ENCODE data around the gene HCFC2. TPM values are rescaled to one million over a fixed set of nuclear protein-coding genes. Genes with fewer than 3 reads are reported as not detected.

The HCFC2 gene
- polyA plus RNA-seq, 4 donors = 5.0 to 8.4 (median 6.6) TPM

GRCh38 chr12:104063712-104064030 lies 660 bp upstream of the HCFC2 start:
- Histone ChIP-seq H3K4me3 (ENCODE audit: low read depth in 1 of 3, low read length in 3 of 3) (peak overlapping the region; percentile 39 to 92 (median 86)), H3K27ac (ENCODE audit: low read depth in 1 of 3, low read length in 2 of 3) (peak overlapping the region; percentile 61 to 83 (median 68)), H3K4me1 (ENCODE audit: control insufficient read depth in 3 of 3, insufficient read depth in 2 of 3, low read depth in 1 of 3, low read length in 2 of 3) (peaks cover 2 to 10% (median 8%) of the 10 kb centered on the region in 3 donors), H3K36me3 (ENCODE audit: control insufficient read depth in 3 of 3, insufficient read depth in 2 of 3, low read depth in 1 of 3, low read length in 3 of 3) (peaks cover 0 to 5% (median 2%) of the 10 kb centered on the region in 3 donors), H3K27me3 (ENCODE audit: control insufficient read depth in 3 of 3, insufficient read depth in 3 of 3, low read length in 3 of 3) (peaks cover 0 to 7% (median 0%) of the 10 kb centered on the region in 3 donors), H3K9me3 (ENCODE audit: control insufficient read depth in 2 of 2, insufficient read depth in 1 of 2, low read depth in 1 of 2, low read length in 1 of 2) (no peaks in the 10 kb centered on the region)
- DNase-seq (peak in 1 of 2 donors; percentile 65), FAIRE-seq (no peak)
- WGBS, 3 donors = 0 to 1% (median 1%) methylated on average over 7 of the region's 7 CpGs

DNA sequence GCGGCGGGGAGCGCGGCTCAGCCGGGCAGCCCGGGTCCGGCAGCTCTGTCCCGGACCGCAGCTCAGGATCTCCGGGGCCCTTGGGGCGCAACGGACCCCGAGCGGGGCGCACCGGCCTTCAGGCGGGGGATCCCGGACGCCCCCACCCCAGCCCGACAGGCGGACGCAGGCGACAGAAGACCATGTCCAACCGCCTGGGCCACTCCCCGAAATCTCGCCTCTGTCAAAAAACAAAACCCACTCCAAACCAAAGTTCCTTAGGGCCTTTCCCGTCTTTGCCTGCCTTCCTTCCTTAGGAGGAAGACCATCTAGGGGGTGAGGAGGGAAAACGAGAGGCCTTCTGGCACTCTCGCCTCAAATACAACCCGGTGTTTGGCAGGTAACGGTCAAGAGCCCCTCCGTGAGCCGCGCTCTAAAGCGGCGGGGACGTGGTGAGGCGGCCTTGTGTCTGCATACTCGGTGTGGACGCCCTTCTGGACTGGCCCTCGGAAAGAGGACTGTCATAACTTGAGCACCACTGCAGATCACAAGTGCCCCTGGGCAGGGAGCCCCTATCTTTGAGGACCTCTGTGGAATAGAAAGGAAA lies 604 bp downstream of the HCFC2 start:
- peak overlapping the region; percentile 86 to 92 (median 88) for H3K4me3 ChIP-seq (ENCODE audit: low read depth in 1 of 3, low read length in 3 of 3)
- H3K4me1 ChIP-seq (ENCODE audit: control insufficient read depth in 3 of 3, insufficient read depth in 2 of 3, low read depth in 1 of 3, low read length in 2 of 3) = peaks cover 2 to 10% (median 8%) of the 10 kb centered on the region in 3 donors
- DNase-seq (peak in 1 of 2 donors; percentile 35), FAIRE-seq (no peak)
- 1 to 2% (median 1%) methylated on average over 28 to 41 of the region's 41 CpGs for WGBS, 3 donors
- no peaks in the 10 kb centered on the region for H3K9me3 ChIP-seq (ENCODE audit: control insufficient read depth in 2 of 2, insufficient read depth in 1 of 2, low read depth in 1 of 2, low read length in 1 of 2)
- peaks cover 0 to 9% (median 2%) of the 10 kb centered on the region in 3 donors for H3K36me3 ChIP-seq (ENCODE audit: control insufficient read depth in 3 of 3, insufficient read depth in 2 of 3, low read depth in 1 of 3, low read length in 3 of 3)
- H3K27me3 ChIP-seq (ENCODE audit: control insufficient read depth in 3 of 3, insufficient read depth in 3 of 3, low read length in 3 of 3) = peaks cover 0 to 7% (median 0%) of the 10 kb centered on the region in 3 donors
- H3K27ac ChIP-seq (ENCODE audit: low read depth in 1 of 3, low read length in 2 of 3) = peak overlapping the region; percentile 59 to 84 (median 83)

GRCh38 chr12:104072099-104072498 lies 7.8 kb downstream of the HCFC2 start:
- Histone ChIP-seq H3K4me3 (ENCODE audit: low read depth in 1 of 3, low read length in 3 of 3) (no peak overlapping the region), H3K9me3 (ENCODE audit: control insufficient read depth in 2 of 2, insufficient read depth in 1 of 2, low read depth in 1 of 2, low read length in 1 of 2) (no peaks in the 10 kb centered on the region), H3K27ac (ENCODE audit: low read depth in 1 of 3, low read length in 2 of 3) (no peak overlapping the region), H3K27me3 (ENCODE audit: control insufficient read depth in 3 of 3, insufficient read depth in 3 of 3, low read length in 3 of 3) (no peaks in the 10 kb centered on the region), H3K36me3 (ENCODE audit: control insufficient read depth in 3 of 3, insufficient read depth in 2 of 3, low read depth in 1 of 3, low read length in 3 of 3) (peaks cover 0 to 18% (median 2%) of the 10 kb centered on the region in 3 donors), H3K4me1 (ENCODE audit: control insufficient read depth in 3 of 3, insufficient read depth in 2 of 3, low read depth in 1 of 3, low read length in 2 of 3) (no peaks in the 10 kb centered on the region)
- WGBS, 3 donors = 91 to 98% (median 93%) methylated on average over 2 of the region's 2 CpGs
- FAIRE-seq (no peak), DNase-seq (no peak)

GRCh38 chr12:104073699-104074098 lies 9.4 kb downstream of the HCFC2 start:
- no peaks in the 10 kb centered on the region for H3K4me1 ChIP-seq (ENCODE audit: control insufficient read depth in 3 of 3, insufficient read depth in 2 of 3, low read depth in 1 of 3, low read length in 2 of 3)
- H3K36me3 ChIP-seq (ENCODE audit: control insufficient read depth in 3 of 3, insufficient read depth in 2 of 3, low read depth in 1 of 3, low read length in 3 of 3) = peaks cover 0 to 23% (median 1%) of the 10 kb centered on the region in 3 donors
- no peak overlapping the region for H3K27ac ChIP-seq (ENCODE audit: low read depth in 1 of 3, low read length in 2 of 3)
- WGBS, 3 donors = 90 to 93% (median 91%) methylated on average over 1 of the region's 1 CpG
- DNase-seq (no peak), FAIRE-seq (no peak)
- no peaks in the 10 kb centered on the region for H3K27me3 ChIP-seq (ENCODE audit: control insufficient read depth in 3 of 3, insufficient read depth in 3 of 3, low read length in 3 of 3)
- no peaks in the 10 kb centered on the region for H3K9me3 ChIP-seq (ENCODE audit: control insufficient read depth in 2 of 2, insufficient read depth in 1 of 2, low read depth in 1 of 2, low read length in 1 of 2)
- no peak overlapping the region for H3K4me3 ChIP-seq (ENCODE audit: low read depth in 1 of 3, low read length in 3 of 3)

DNA sequence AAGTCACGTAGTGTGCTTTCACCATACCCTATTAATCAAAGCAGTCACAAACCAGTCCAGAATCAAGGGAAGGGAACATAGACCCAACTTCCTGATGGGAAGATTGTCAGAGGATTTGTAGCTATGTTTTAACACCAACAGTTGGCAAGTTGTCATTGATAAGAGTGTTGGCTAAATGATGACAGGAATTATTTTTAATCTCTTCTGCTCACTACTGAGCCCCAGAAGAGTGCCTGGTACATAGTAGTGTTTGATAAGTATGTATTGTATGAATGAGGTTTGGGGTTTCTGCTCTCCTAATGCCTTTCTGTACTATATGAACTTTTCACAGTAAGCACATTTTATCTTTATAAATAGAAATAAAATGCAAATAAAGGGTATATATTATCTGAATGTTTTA lies 14.7 kb downstream of the HCFC2 start:
- Histone ChIP-seq H3K27ac (ENCODE audit: low read depth in 1 of 3, low read length in 2 of 3) (no peak overlapping the region), H3K4me1 (ENCODE audit: control insufficient read depth in 3 of 3, insufficient read depth in 2 of 3, low read depth in 1 of 3, low read length in 2 of 3) (no peaks in the 10 kb centered on the region), H3K9me3 (ENCODE audit: control insufficient read depth in 2 of 2, insufficient read depth in 1 of 2, low read depth in 1 of 2, low read length in 1 of 2) (no peaks in the 10 kb centered on the region), H3K36me3 (ENCODE audit: control insufficient read depth in 3 of 3, insufficient read depth in 2 of 3, low read depth in 1 of 3, low read length in 3 of 3) (peaks cover 0 to 17% (median 12%) of the 10 kb centered on the region in 3 donors), H3K4me3 (ENCODE audit: low read depth in 1 of 3, low read length in 3 of 3) (no peak overlapping the region), H3K27me3 (ENCODE audit: control insufficient read depth in 3 of 3, insufficient read depth in 3 of 3, low read length in 3 of 3) (no peaks in the 10 kb centered on the region)
- FAIRE-seq = no peak
- DNase-seq = no peak
- WGBS, 3 donors = 82 to 95% (median 89%) methylated on average over 1 of the region's 1 CpG

DNA sequence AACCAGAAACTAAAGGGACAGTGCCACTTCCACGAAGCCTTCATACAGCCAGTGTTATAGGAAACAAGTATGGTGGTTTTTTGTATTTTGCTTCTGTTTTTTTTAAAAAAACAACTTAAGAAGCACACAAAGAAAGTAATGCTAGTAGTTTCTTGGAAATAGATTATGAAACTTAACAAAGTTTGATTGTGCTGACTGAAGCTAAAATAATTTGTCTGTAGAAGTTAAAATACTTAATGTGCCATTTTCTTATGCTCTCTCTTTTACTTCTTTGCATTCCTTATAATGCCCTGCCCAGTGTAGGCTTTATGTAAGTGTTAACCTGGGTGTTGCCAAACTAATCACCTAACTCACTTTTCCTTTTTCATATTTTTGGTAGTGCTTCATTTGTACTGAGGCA lies 16.4 kb downstream of the HCFC2 start:
- H3K36me3 ChIP-seq (ENCODE audit: control insufficient read depth in 3 of 3, insufficient read depth in 2 of 3, low read depth in 1 of 3, low read length in 3 of 3) = peaks cover 3 to 15% (median 12%) of the 10 kb centered on the region in 3 donors
- no peaks in the 10 kb centered on the region for H3K4me1 ChIP-seq (ENCODE audit: control insufficient read depth in 3 of 3, insufficient read depth in 2 of 3, low read depth in 1 of 3, low read length in 2 of 3)
- 68 to 78% (median 76%) methylated on average over 1 of the region's 1 CpG for WGBS, 3 donors
- no peak for FAIRE-seq
- DNase-seq = no peak
- H3K27me3 ChIP-seq (ENCODE audit: control insufficient read depth in 3 of 3, insufficient read depth in 3 of 3, low read length in 3 of 3) = no peaks in the 10 kb centered on the region
- H3K4me3 ChIP-seq (ENCODE audit: low read depth in 1 of 3, low read length in 3 of 3) = no peak overlapping the region
- no peak overlapping the region for H3K27ac ChIP-seq (ENCODE audit: low read depth in 1 of 3, low read length in 2 of 3)
- H3K9me3 ChIP-seq (ENCODE audit: control insufficient read depth in 2 of 2, insufficient read depth in 1 of 2, low read depth in 1 of 2, low read length in 1 of 2) = no peaks in the 10 kb centered on the region

DNA sequence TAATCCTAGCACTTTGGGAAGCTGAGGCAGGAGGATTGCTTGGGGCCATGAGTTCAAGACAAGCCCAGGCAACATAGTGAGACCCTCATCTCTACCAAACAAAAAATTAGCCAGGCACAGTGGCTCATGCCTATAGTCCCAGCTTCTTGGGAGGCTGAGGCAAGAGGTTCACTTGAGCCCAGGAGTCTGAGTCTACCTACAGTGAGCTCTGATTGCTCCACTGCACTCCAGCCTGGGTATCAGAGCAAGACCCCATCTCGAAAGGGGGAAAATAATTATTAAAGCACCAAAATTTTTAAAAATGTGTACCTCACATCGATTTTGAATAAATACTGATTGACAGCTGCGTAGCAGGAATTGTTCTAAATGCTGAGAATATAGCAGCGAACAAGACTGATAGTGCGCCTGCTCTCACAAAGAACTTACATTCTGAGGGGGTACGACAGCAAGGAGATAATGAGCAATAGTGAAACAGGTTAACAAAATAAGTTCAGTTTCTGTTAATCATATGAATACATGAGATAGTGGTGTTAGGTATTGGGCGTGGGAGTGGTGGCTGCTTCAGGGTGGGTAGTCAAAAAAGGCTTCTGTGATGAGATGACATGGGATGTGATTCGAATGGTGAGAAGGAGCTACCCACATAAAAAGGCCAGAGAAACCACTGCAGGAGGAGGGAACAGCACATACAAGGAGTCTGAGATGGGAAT lies 19.6 kb downstream of the HCFC2 start:
- Histone ChIP-seq H3K4me1 (ENCODE audit: control insufficient read depth in 3 of 3, insufficient read depth in 2 of 3, low read depth in 1 of 3, low read length in 2 of 3) (no peaks in the 10 kb centered on the region), H3K9me3 (ENCODE audit: control insufficient read depth in 2 of 2, insufficient read depth in 1 of 2, low read depth in 1 of 2, low read length in 1 of 2) (no peaks in the 10 kb centered on the region), H3K27ac (ENCODE audit: low read depth in 1 of 3, low read length in 2 of 3) (no peak overlapping the region), H3K4me3 (ENCODE audit: low read depth in 1 of 3, low read length in 3 of 3) (no peak overlapping the region), H3K27me3 (ENCODE audit: control insufficient read depth in 3 of 3, insufficient read depth in 3 of 3, low read length in 3 of 3) (no peaks in the 10 kb centered on the region), H3K36me3 (ENCODE audit: control insufficient read depth in 3 of 3, insufficient read depth in 2 of 3, low read depth in 1 of 3, low read length in 3 of 3) (peaks cover 4 to 19% (median 17%) of the 10 kb centered on the region in 3 donors)
- DNase-seq = no peak
- FAIRE-seq = no peak
- 80 to 92% (median 85%) methylated on average over 8 of the region's 8 CpGs for WGBS, 3 donors

DNA sequence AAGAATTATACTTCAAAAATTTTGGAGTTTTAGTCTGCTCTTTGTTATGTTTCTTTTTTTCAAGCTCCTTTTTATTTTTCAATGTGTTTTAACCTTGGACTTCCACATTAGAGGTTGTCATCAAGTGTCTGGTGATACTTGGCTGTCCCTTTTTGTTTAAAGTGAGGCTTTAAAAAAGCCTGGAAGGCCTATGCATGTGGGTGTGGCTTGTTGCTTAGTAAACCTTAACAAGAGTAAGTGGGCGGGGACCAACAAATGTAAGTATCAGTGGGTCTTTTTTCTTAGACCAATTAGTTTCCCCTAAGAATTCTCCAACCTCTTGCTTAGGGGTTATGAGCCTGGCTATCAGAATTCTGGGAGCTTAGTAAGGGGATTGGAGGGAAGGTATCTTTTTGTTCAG lies 26.4 kb downstream of the HCFC2 start:
- Histone ChIP-seq H3K9me3 (ENCODE audit: control insufficient read depth in 2 of 2, insufficient read depth in 1 of 2, low read depth in 1 of 2, low read length in 1 of 2) (no peaks in the 10 kb centered on the region), H3K4me3 (ENCODE audit: low read depth in 1 of 3, low read length in 3 of 3) (no peak overlapping the region), H3K27me3 (ENCODE audit: control insufficient read depth in 3 of 3, insufficient read depth in 3 of 3, low read length in 3 of 3) (no peaks in the 10 kb centered on the region), H3K27ac (ENCODE audit: low read depth in 1 of 3, low read length in 2 of 3) (no peak overlapping the region), H3K36me3 (ENCODE audit: control insufficient read depth in 3 of 3, insufficient read depth in 2 of 3, low read depth in 1 of 3, low read length in 3 of 3) (peaks cover 7 to 19% (median 17%) of the 10 kb centered on the region in 3 donors), H3K4me1 (ENCODE audit: control insufficient read depth in 3 of 3, insufficient read depth in 2 of 3, low read depth in 1 of 3, low read length in 2 of 3) (no peaks in the 10 kb centered on the region)
- WGBS, 3 donors = 97 to 100% (median 98%) methylated on average over 1 of the region's 1 CpG
- no peak for FAIRE-seq
- no peak for DNase-seq

Measured in small intestine (tissue), 7 donors.